Stimulated activated CD8-positive, alpha-beta memory T cell treated with anti-CD3 and anti-CD28 coated beads, Interleukin-15, amount 100 ng/mL, for 48 hours (primary cell): ENCODE results near the gene GPC3.

Experiments used
- DNase-seq, 2 donors: peaks; one replicate each; pipeline ENCODE4 v3.0.0-alpha.2; 2020; ENCODE audit warnings: low read depth in 2 of 2

GPC3 gene

DNA sequence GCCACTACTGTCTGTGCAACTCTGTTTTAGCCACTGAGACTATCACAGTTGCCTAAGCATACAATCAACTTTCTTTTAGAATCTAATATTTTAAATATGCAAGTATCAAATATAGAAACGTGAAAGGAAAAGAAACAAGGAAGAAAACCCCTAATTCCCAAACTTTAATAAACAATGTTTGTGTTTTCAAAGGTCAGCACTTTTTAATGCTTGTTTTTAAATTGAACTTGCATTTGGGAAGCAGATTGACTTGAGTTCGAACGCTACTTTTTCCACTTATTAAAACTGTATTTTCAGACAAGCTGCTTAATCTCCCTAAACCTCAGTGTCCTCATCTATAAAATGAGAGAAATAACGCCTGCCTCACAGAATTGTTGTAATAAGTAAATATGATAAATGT is 384.3 kb downstream of the GPC3 start:
- DNase-seq = no peak

DNA sequence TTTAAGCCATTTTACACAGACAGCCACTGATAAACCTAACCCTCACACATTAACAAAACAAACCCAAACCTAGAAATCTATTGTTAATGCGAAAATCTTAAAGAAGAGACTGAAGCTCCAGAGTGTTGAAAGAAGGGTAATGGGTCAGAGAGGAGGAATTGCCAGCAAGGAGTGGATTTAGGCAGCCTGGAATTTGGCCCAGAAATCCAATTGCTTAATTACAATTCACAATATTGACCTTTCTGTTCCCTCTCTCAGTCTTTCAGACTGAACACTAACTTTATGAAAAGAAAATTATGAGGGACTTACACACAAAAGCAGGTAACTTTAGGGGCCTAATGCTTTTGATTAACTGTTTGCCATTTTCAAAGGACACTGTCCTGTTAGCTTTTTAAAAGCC is 384.9 kb downstream of the GPC3 start:
- DNase-seq = no peak

DNA sequence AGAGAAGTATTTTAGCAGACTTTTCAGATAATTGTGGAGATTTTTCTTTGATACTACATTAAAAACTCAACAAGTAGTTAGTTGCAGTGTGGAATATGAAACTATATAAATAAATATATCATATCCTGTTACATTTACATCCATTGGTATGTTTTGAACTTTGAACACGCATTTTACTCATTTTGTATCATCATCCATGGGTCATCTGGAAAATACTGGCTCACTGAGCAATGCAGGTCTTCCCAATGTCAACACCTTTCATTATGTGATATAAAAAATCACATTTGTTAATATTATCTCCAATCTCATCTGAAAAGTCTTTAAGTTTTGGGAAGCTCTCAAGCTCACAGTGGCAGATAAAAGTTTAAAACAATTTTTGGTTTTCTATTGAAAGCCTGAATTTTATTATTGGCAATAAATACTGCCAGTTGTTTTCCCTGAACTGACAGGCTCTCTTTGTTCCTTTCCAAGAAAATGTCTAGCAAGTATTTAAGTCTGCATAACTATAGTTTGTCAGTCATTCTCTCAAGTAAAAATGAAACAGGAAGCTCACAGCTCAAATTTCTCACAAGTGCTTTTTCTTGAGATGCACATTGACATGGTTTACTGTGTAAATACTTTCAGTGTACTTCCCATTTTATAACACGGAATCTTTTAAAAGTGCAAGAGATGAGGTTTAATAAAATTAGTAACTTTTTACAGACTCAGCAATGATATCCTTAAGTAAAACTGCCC is 386.6 kb downstream of the GPC3 start:
- DNase-seq = no peak

- DNase-seq = no peak
Observed at GRCh38 chrX:133594156-133594555, 391.2 kb downstream of the GPC3 start.

DNA sequence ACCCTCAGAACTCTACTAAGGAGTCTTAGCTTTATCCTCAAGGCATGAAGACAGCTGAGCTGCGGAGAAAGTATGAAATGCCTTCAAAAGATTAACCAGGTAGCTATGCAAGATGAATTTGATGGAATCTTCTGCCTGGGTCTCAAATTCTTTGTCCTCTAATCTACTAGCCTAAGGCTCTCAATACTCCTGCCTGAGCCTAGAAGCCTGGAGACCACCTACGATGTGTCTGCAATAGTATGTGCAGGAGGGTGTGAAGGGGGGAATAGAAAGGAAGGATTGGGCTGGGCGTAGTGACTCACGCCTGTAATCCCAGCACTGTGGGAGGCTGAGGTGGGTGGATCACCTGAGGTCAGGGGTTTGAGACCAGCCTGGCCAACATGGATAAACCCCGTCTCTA is 391.9 kb downstream of the GPC3 start:
- DNase-seq = no peak

DNA sequence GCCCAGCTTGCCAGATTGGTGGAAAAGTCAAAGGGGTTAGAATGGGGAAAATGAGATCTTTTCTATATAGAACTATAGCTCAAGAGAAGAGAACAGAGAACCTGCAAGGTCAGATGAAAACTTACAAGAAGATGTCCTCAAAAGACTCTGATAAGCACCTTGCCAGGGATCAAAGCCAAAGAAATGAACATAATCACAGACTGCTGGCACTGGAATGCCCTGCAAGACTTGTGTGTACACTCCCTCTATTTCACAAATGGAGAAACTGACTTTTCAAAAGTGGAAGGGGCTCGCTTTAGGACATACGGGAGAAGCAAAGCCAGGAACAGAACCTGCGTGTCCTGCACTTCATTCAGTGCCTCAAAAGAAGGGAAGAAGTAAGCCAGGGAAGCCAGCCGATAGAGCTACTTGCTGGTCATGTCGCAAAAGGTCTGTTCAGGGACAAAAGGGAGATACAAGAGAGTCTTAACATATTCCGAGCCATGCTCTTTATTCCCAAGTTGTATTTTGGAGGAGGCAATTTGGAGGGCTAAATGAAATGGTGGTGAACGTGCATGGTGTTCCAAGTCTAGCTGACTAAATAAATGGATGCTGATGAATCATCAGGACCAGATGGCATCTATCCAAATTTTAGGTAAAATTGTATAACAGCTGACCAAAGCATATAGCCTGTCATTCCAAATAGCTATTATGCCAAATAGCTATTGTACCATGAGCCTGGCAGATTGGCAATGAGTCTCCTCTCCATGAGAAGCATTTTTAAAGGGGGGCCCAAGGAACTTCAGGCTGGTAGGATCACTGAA is 394.5 kb downstream of the GPC3 start:
- no peak for DNase-seq

DNA sequence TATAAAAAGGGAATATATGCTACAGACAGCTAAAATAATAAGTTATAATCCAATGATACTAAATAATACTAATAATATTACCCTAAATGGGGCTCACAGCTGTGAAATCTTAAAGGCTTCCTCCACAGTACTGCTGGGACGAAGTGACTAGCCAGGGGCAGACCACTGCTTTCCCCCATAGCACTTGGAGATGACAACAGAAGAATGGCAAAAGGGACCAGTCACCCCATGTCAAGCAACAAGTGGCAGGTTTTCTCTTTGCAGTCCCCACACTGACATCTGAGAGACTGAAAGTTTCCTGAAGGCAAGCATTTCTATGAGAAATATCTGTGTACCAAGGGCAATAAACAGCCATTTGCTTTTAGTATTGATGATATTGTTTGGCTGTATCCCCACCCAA is 396.6 kb downstream of the GPC3 start:
- DNase-seq = no peak

GRCh38 chrX:133587818-133588217 is 397.6 kb downstream of the GPC3 start:
- no peak for DNase-seq

GRCh38 chrX:133587071-133587470 is 398.3 kb downstream of the GPC3 start:
- no peak for DNase-seq

- DNase-seq = no peak
Observed at GRCh38 chrX:133586443-133586842, 399.0 kb downstream of the GPC3 start.

DNA sequence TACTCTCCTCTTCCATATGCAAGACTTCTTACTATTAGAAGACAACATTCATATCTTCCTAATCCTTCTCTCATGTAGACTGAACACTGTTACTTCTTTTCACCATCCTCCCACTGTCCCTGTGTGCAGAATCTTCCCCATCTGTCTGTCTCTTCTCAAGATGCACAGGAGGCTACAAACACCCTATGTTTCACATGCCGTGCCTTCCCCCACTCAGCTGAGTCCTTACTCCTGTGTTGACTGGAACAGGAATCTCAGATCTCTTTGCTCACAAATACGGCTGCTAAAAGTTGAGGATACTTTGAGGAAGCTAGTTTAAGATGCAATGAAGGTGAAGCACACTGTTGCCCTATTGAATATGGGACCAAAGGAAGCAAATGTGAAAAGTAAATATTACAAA is 401.6 kb downstream of the GPC3 start:
- no peak for DNase-seq

- no peak for DNase-seq
Observed at GRCh38 chrX:133580625-133581024, 404.8 kb downstream of the GPC3 start.

- DNase-seq = no peak
Observed at GRCh38 chrX:133579631-133580030, 405.8 kb downstream of the GPC3 start.

DNA sequence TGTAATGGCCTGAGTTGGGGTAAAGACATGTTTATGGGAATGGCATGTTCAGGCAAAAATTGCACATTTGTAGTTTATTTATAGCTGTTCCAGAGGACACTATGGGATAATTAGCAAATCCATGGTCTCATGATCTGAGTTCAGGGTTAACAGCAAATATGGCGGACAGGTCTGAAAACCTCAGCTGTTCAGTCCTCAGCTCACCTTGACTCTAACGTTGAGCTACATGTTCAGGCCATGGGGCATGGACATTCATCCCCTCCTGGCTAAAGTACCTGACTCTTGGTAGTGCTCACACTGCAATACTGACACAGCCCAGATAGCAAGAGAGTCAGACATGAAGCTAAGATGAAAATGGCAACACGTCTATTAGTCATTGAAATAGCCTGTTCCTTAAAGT is 408.5 kb downstream of the GPC3 start:
- no peak for DNase-seq

GRCh38 chrX:133575501-133576136 is 409.8 kb downstream of the GPC3 start:
- DNase-seq = no peak

DNA sequence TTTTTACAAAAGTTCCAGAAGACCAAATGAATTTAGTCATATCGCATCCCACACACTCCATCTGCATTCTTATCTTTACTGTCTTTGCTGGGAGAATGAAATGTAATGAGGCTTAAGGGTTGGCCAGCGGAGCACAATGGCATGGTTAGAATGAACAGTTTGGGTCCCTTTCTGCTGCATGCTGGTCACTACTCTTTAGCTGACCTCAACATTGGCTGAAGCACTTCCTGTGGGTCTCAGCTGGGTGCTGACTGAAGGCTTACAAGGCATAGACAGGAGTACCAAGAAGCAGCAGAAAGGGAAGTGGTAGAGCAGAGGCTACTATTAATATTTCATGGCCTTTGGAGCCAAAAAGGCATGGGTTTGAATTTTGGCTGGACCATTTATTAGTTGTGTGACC is 410.7 kb downstream of the GPC3 start:
- no peak for DNase-seq

- no peak for DNase-seq
Observed at GRCh38 chrX:133570549-133570948, 414.8 kb downstream of the GPC3 start.

DNA sequence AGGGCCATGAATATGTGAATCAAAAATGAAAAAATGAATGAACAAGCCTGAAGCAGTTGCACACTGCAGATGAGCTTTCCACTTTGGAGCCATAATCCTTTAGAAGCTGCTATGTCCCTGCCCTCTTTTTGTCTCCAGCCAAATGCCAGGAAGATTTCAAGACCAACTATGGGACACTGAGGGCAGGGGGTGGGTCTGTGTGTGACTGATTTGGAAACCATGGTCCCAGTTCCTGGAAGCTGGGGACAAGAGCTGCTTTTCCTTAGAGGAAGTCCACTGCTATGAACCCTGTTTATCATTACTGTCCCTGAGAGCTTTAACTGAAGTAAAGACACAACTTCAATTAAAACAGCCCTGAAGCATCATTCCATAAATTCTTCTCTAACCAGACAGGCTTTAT is 416.2 kb downstream of the GPC3 start:
- DNase-seq = no peak

DNA sequence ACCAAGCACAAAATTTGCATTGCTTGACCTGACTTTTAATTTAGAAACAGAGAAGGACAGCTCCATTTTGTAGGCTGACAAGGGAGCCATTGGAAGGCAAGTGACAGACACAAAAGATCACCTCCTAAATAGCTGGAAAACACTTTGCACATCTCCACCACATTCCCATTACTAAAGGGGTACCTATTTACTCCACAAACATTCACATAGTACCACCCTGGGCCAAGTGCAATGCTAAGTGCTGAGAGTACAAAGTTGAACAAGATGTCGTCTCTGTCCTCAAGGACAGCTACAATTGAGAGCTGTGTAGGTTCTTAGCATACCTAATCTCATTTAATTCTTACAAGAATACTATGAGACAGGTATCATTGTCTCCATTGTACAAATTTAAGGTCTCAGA is 417.3 kb downstream of the GPC3 start:
- DNase-seq = no peak

DNA sequence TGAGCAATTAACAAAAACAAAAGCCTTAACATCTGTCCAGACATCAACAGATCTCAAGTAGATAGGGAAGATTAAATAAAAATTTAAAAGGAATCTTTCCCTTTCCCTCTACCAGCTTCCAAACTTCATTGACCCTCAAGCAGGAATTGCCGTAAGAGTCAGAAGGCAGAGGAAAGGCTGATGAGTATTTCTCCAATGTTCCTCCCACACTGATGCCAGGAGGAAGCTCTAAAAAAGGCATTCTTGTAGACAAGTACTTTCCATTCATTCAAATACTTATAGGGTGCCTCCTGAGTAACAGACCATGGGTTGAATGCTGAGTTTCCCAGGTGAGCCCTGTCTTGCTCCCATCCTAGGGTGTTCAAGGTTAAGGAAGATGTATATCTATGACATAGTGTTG is 418.5 kb downstream of the GPC3 start:
- DNase-seq = no peak

DNA sequence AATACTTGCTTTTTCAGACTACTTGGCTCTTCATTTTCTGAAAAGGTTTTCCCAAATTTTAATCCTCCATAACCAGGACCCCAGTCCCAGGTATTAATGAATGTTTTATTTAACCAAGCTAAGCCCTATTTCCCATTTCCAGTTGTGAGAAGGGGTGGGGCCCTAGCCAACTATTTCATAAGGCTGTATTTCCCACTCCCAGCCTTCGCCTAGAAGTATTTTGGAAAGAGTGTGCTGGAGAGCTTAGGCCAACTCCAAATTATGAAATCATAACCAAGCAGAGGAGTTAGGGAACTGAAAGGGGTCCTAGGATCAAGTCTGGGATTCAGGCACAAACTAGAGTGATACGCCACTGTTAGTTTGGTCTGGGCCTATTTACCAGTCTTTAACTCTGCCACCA is 421.7 kb downstream of the GPC3 start:
- DNase-seq = no peak

DNA sequence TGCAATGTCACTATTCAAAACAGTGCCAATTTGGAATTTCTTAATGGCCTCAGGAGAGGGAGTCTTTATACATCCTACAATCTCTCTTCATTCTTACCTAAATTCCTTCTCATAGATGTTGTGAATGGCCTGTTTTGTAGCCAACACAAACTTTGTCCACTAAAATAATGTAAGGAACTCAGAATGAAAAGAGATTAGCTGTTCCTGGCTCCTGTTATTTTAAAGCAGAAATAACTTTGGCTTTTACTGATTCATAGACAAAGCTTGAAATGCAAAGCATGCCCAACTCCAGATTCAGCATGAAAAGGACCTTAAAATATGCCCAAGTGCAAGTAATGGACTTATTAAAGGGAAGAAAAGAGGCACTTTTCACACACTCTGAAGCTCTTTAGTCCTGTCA is 424.1 kb downstream of the GPC3 start:
- DNase-seq = no peak

DNA sequence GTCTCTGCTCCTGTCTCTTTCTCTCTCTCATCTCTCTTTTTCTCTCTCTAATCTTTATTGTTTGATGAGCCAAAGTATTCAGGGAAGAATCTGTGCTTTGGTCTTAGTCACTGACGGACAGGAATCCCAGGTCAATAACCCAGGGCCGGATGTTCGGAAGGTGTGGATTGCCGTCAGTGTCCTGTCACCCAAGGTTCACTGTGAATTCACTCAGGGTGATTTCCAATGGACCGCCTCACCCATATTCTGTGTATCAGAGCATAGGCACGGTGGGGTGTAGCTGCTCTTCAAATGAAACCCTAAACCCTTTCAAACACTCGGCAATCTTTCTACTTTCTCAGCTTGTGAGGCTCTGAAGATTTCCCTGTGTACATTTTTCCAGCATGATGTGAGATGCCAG is 425.5 kb downstream of the GPC3 start:
- DNase-seq = no peak
